Mesendoderm (in vitro differentiated cells): ENCODE measurements around the gene RAB26.
"Not testable (repeated sequence)": the region's sequence is repeated elsewhere in the genome, so short reads cannot be mapped to it uniquely, and the experiment has no call there.

Experiments
- DNase-seq: peaks from one replicate; pipeline ENCODE4 v3.0.0; 2013
- H2AK5ac ChIP-seq: 2 replicates; pipeline ENCODE4 v1.6.1; 2013; ENCODE audit warnings: low read length, inconsistent platforms
- H2BK120ac ChIP-seq: 2 replicates; pipeline ENCODE4 v1.6.1; 2013; ENCODE audit warnings: low read depth, mild to moderate bottlenecking, low read length, moderate library complexity, mixed read lengths
- H2BK15ac ChIP-seq: replicated peaks from 2 replicates; pipeline ENCODE4 v1.6.1; 2013; ENCODE audit warnings: low read depth, mild to moderate bottlenecking, moderate library complexity
- H2BK5ac ChIP-seq: 2 replicates; pipeline ENCODE4 v1.6.1; 2013; ENCODE audit warnings: low read length, inconsistent platforms
- H3K18ac ChIP-seq: 2 replicates; pipeline ENCODE4 v1.6.1; 2013; ENCODE audit warnings: mild to moderate bottlenecking, low read length, mixed read lengths
- H3K23ac ChIP-seq: one replicate; pipeline ENCODE4 v1.6.1; 2013; ENCODE audit warnings: low read length
- H3K27ac ChIP-seq: 2 replicates; pipeline ENCODE4 v1.5.1; 2013; ENCODE audit warnings: low read depth, mild to moderate bottlenecking, inconsistent platforms, low read length, moderate library complexity
- H3K27me3 ChIP-seq: 2 replicates; pipeline ENCODE4 v1.6.1; 2013; ENCODE audit warnings: low read length, control low read depth, mild to moderate bottlenecking, inconsistent platforms; ENCODE audit not compliant: insufficient read depth, poor library complexity
- H3K36me3 ChIP-seq: 2 replicates; pipeline ENCODE4 v1.6.1; 2013; ENCODE audit warnings: low read length, inconsistent platforms; ENCODE audit not compliant: control insufficient read depth, insufficient read depth
- H3K4ac ChIP-seq: one replicate; pipeline ENCODE4 v1.6.1; 2013; ENCODE audit warnings: low read depth, mild to moderate bottlenecking, low read length, moderate library complexity
- H3K4me1 ChIP-seq: 2 replicates; pipeline ENCODE4 v1.6.1; 2013; ENCODE audit warnings: low read depth, low read length, inconsistent platforms; ENCODE audit not compliant: control insufficient read depth
- H3K4me2 ChIP-seq: 2 replicates; pipeline ENCODE4 v1.6.1; 2013; ENCODE audit warnings: low read length
- H3K4me3 ChIP-seq: 2 replicates; pipeline ENCODE4 v1.5.1; 2013; ENCODE audit warnings: mild to moderate bottlenecking, low read length
- H3K56ac ChIP-seq: one replicate; pipeline ENCODE4 v1.6.1; 2013; ENCODE audit warnings: low read length
- H3K79me1 ChIP-seq: 2 replicates; pipeline ENCODE4 v1.6.1; 2013; ENCODE audit warnings: low read length, inconsistent platforms
- H3K79me2 ChIP-seq: 2 replicates; pipeline ENCODE4 v1.6.1; 2013; ENCODE audit warnings: mild to moderate bottlenecking, low read length; ENCODE audit not compliant: control insufficient read depth, insufficient read depth
- H3K9ac ChIP-seq: 2 replicates; pipeline ENCODE4 v1.6.1; 2013; ENCODE audit warnings: low read length, inconsistent platforms
- H4K5ac ChIP-seq: one replicate; pipeline ENCODE4 v1.6.1; 2013; ENCODE audit warnings: low read length
- H4K8ac ChIP-seq: one replicate; pipeline ENCODE4 v1.6.1; 2013; ENCODE audit warnings: low read depth, mild to moderate bottlenecking, control low read depth, low read length, moderate library complexity
- WGBS: extraction: QIAGEN DNeasy Blood & Tissue Kit; methylation state at CpG from one replicate; pipeline ENCODE4 v1.1.7; 2013; ENCODE audit warnings: low lambda C conversion rate, missing lambda C conversion rate; ENCODE audit not compliant: insufficient coverage; ENCODE audit errors: extremely low coverage; 5-methylcytosine and 5-hydroxymethylcytosine counted together

Gene RAB26

GRCh38 chr16:2124694-2125444 lies 23.6 kb upstream of the RAB26 start:
- peak; percentile 77 for DNase-seq
- H3K23ac ChIP-seq, H3K4me1 ChIP-seq, H3K27me3 ChIP-seq, H3K79me2 ChIP-seq, H3K4me3 ChIP-seq, H4K5ac ChIP-seq, H3K79me1 ChIP-seq, H3K4me2 ChIP-seq, H2AK5ac ChIP-seq, H3K36me3 ChIP-seq, H2BK15ac ChIP-seq: not testable (repeated sequence)
- peak overlapping the region; percentile 59 for H4K8ac ChIP-seq
- peak overlapping the region; percentile 87 for H3K18ac ChIP-seq
- WGBS, result no CpG with 5 or more reads among the region's 37 CpGs
- H3K56ac ChIP-seq, result peak overlapping the region; percentile 82
- peak overlapping the region; percentile 7 for H2BK120ac ChIP-seq
- H2BK5ac ChIP-seq, result peak overlapping the region; percentile 9
- H3K4ac ChIP-seq, result peak overlapping the region; percentile 64
- peak overlapping the region; percentile 47 for H3K9ac ChIP-seq
- peak overlapping the region; percentile 94 for H3K27ac ChIP-seq

DNA sequence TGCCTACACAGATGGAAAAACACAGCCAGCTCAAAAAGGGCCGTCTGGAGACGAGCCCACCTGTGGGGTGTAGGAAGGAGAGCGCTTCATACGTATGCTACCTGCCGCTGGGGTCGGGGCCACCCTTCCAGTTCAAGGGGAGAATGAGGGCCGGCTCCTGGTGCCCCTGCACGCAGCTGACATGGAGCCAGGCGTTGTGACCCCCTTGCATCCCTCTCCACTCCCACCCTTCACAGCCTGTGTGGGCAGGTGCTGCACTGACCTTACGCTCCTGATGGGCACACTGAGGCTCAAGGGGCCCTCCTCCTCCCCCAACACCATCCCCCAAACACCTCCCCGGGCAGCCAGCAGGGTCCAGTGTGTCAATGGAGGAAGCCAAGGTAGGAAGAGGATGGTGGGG lies 22.8 kb upstream of the RAB26 start:
- not testable (repeated sequence) for H2BK5ac ChIP-seq, H3K79me2 ChIP-seq, H3K4me1 ChIP-seq, H3K79me1 ChIP-seq, H3K4me3 ChIP-seq, H3K27me3 ChIP-seq, H4K5ac ChIP-seq, H2BK15ac ChIP-seq, H3K4me2 ChIP-seq, H4K8ac ChIP-seq, H3K4ac ChIP-seq, DNase-seq, H2AK5ac ChIP-seq, H3K23ac ChIP-seq, H2BK120ac ChIP-seq, H3K36me3 ChIP-seq
- Histone ChIP-seq H3K9ac (peak overlapping the region; percentile 28), H3K18ac (peak overlapping the region; percentile 87), H3K56ac (peak overlapping the region; percentile 82), H3K27ac (peak overlapping the region; percentile 94)
- WGBS, result no CpG with 5 or more reads among the region's 11 CpGs

DNA sequence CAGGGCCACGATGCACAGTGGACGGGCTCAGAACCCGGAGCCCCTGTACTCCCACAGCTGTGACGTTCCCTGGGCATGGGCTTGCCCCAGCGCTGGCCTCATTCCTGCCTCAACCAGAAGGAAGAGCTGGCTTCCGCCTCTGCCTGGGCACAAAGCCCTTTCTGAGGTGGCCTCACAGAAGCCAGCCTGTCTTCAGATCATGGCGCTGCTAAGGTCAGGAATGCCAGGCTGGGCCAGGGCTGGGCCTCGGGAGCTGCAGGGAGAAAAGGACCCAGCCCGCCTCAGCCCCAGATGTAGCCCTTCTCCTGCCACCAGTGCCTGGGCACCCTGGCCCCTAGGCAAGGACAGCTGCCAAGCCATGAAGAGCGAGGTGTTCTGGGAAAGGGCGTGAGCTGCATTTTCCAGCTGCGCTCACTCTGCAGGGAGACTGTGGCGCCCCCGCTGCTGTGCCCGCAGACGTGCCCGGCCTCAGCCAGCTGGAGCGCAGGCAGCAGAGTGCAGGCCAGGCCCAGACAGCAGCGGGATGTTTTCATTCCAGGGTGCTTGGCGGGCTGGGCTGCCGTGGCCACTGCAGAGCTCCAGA lies 22.2 kb upstream of the RAB26 start:
- H3K56ac ChIP-seq, result peak overlapping the region; percentile 56
- H3K23ac ChIP-seq, H2BK15ac ChIP-seq, H2AK5ac ChIP-seq, H3K36me3 ChIP-seq, H3K4me2 ChIP-seq, H4K8ac ChIP-seq, H3K79me2 ChIP-seq, H3K27me3 ChIP-seq, H3K4me1 ChIP-seq, H3K4ac ChIP-seq, H3K27ac ChIP-seq, H3K18ac ChIP-seq, H3K4me3 ChIP-seq, H2BK5ac ChIP-seq, H3K79me1 ChIP-seq, H2BK120ac ChIP-seq, H4K5ac ChIP-seq, DNase-seq, H3K9ac ChIP-seq: not testable (repeated sequence)
- no CpG with 5 or more reads among the region's 21 CpGs for WGBS

GRCh38 chr16:2126928-2127556 lies 21.4 kb upstream of the RAB26 start:
- not testable (repeated sequence) for H3K4me2 ChIP-seq, H3K23ac ChIP-seq, H3K9ac ChIP-seq, H3K27me3 ChIP-seq, H2BK5ac ChIP-seq, H4K8ac ChIP-seq, H3K4ac ChIP-seq, H3K36me3 ChIP-seq, H4K5ac ChIP-seq, H3K4me1 ChIP-seq, DNase-seq, H3K4me3 ChIP-seq, H3K27ac ChIP-seq, H3K79me1 ChIP-seq, H2BK15ac ChIP-seq, H3K79me2 ChIP-seq, H2AK5ac ChIP-seq, H2BK120ac ChIP-seq, H3K18ac ChIP-seq
- peak overlapping the region; percentile 70 for H3K56ac ChIP-seq
- WGBS, result no CpG with 5 or more reads among the region's 31 CpGs

- not testable (repeated sequence) for H2BK15ac ChIP-seq, H3K79me2 ChIP-seq, H2AK5ac ChIP-seq, H3K79me1 ChIP-seq, H3K9ac ChIP-seq, H4K5ac ChIP-seq, H3K4me1 ChIP-seq, H3K27me3 ChIP-seq, H4K8ac ChIP-seq, H3K36me3 ChIP-seq, H3K4ac ChIP-seq, H3K18ac ChIP-seq, H3K4me3 ChIP-seq, H3K4me2 ChIP-seq, H3K56ac ChIP-seq, H2BK5ac ChIP-seq, H3K23ac ChIP-seq, H2BK120ac ChIP-seq, H3K27ac ChIP-seq
- no CpG with 5 or more reads among the region's 3 CpGs for WGBS
- DNase-seq, result peak; percentile 81
Observed at GRCh38 chr16:2127630-2128280, 20.7 kb upstream of the RAB26 start.
